GM21390 (cell line): ENCODE measurements around the gene B3GNT5.

Experiments used
- ATAC-seq: cut with Tn5 transposase; IDR thresholded peaks from one replicate; pipeline ENCODE4 v1.9.1; 2021; ENCODE audit not compliant: unreplicated experiment

The B3GNT5 gene

GRCh38 chr3:183252973-183253527, at the start of gene B3GNT5:
Gene B3GNT5, plus strand, starts transcription at chr3:183253253. Its CDS starts 16,546 bp downstream, at chr3:183269799.
- ATAC-seq = no peak

- no peak for ATAC-seq
These were observed 49.4 kb upstream of the B3GNT5 start for GRCh38 chr3:183203670-183204069.

GRCh38 chr3:183208260-183208659, 44.8 kb upstream of the B3GNT5 start:
- ATAC-seq = no peak

- no peak for ATAC-seq
These were observed 44.3 kb upstream of the B3GNT5 start for GRCh38 chr3:183208800-183209199.

GRCh38 chr3:183210341-183210740, 42.7 kb upstream of the B3GNT5 start:
- no peak for ATAC-seq

- no peak for ATAC-seq
These were observed 42.2 kb upstream of the B3GNT5 start for GRCh38 chr3:183210862-183211341.

GRCh38 chr3:183211352-183211751, 41.7 kb upstream of the B3GNT5 start:
- ATAC-seq = no peak

GRCh38 chr3:183212096-183212495, 41.0 kb upstream of the B3GNT5 start:
- ATAC-seq = no peak

- ATAC-seq = no peak
These were observed 40.5 kb upstream of the B3GNT5 start for GRCh38 chr3:183212565-183212964.

- no peak for ATAC-seq
These were observed 39.4 kb upstream of the B3GNT5 start for GRCh38 chr3:183213415-183214276.

- no peak for ATAC-seq
These were observed 38.8 kb upstream of the B3GNT5 start for GRCh38 chr3:183214277-183214612.

GRCh38 chr3:183215591-183216202, 37.4 kb upstream of the B3GNT5 start:
- no peak for ATAC-seq

- no peak for ATAC-seq
These were observed 35.3 kb upstream of the B3GNT5 start for GRCh38 chr3:183217548-183218332.

- ATAC-seq = no peak
These were observed 34.2 kb upstream of the B3GNT5 start for GRCh38 chr3:183218826-183219225.

GRCh38 chr3:183220828-183221227, 32.2 kb upstream of the B3GNT5 start:
- ATAC-seq = no peak

GRCh38 chr3:183222631-183223235, 30.3 kb upstream of the B3GNT5 start:
- ATAC-seq = no peak

GRCh38 chr3:183224180-183224970, 28.7 kb upstream of the B3GNT5 start:
- no peak for ATAC-seq

- ATAC-seq = no peak
These were observed 26.6 kb upstream of the B3GNT5 start for GRCh38 chr3:183226333-183226890.

GRCh38 chr3:183227586-183227985, 25.5 kb upstream of the B3GNT5 start:
- ATAC-seq = no peak

- ATAC-seq = no peak
These were observed 23.9 kb upstream of the B3GNT5 start for GRCh38 chr3:183229178-183229577.
